ENCODE results near the gene CPOX. TPM values are rescaled to one million over a fixed set of nuclear protein-coding genes. Genes with fewer than 3 reads are reported as not detected.

The CPOX gene
- total and polyA plus RNA-seq, 9 donors: 10.8 to 16.0 (median 14.2) TPM

Other genes starting within 250 kb of the CPOX start
- not detected for gene OR5K4, start 239.8 kb downstream of the CPOX start, total RNA-seq
- gene OR5K4, start 239.8 kb downstream of the CPOX start, polyA plus RNA-seq (ENCODE audit: insufficient read depth in 1 of 8, insufficient read length in 8 of 8, low replicate concordance in 1 of 8): not detected
- gene OR5K3, start 202.9 kb downstream of the CPOX start, total RNA-seq: not detected
- gene OR5K3, start 202.9 kb downstream of the CPOX start, polyA plus RNA-seq (ENCODE audit: insufficient read depth in 1 of 8, insufficient read length in 8 of 8, low replicate concordance in 1 of 8): not detected
- gene OR5K1, start 130.4 kb downstream of the CPOX start, total RNA-seq: not detected
- not detected for gene OR5K1, start 130.4 kb downstream of the CPOX start, polyA plus RNA-seq (ENCODE audit: insufficient read depth in 1 of 8, insufficient read length in 8 of 8, low replicate concordance in 1 of 8)
- gene OR5K2, start 95.9 kb downstream of the CPOX start, total RNA-seq: not detected
- under 1 TPM in 2 of 8 donors, not detected in 6; 0.10 to 0.18 TPM for gene OR5K2, start 95.9 kb downstream of the CPOX start, polyA plus RNA-seq (ENCODE audit: insufficient read depth in 1 of 8, insufficient read length in 8 of 8, low replicate concordance in 1 of 8)
- 61.3 TPM for gene CLDND1, start 70.7 kb downstream of the CPOX start, total RNA-seq
- gene CLDND1, start 70.7 kb downstream of the CPOX start, polyA plus RNA-seq (ENCODE audit: insufficient read depth in 1 of 8, insufficient read length in 8 of 8, low replicate concordance in 1 of 8): 10 to 100 TPM; 68.0 to 86.0 (median 77.7) TPM
- gene GPR15, start 61.6 kb downstream of the CPOX start, total RNA-seq: not detected
- under 1 TPM in 1 of 8 donors, not detected in 7; 0.19 TPM for gene GPR15, start 61.6 kb downstream of the CPOX start, polyA plus RNA-seq (ENCODE audit: insufficient read depth in 1 of 8, insufficient read length in 8 of 8, low replicate concordance in 1 of 8)
- gene ST3GAL6, start 169.7 kb upstream of the CPOX start, total RNA-seq: 5.8 TPM
- 1 to 10 TPM; 4.3 to 9.1 (median 6.2) TPM for gene ST3GAL6, start 169.7 kb upstream of the CPOX start, polyA plus RNA-seq (ENCODE audit: insufficient read depth in 1 of 8, insufficient read length in 8 of 8, low replicate concordance in 1 of 8)